NCI-H510A treated with DMSO at 0.1 percent for 48 hours (cell line): Measurements from ENCODE around the gene DUSP22.
"Not testable (repeated sequence)": the region's sequence is repeated elsewhere in the genome, so short reads cannot be mapped to it uniquely, and the experiment has no call there.

ENCODE experiments used
- DNase-seq: peaks from one replicate; lab custom pipeline; 2025; lab: John Stamatoyannopoulos, UW

DUSP22 gene

GRCh38 chr6:365835-366234 lies 73.5 kb downstream of the DUSP22 start:
- DNase-seq = no peak

GRCh38 chr6:366389-367297 lies 74.4 kb downstream of the DUSP22 start:
- no peak for DNase-seq

GRCh38 chr6:367298-367794 lies 75.1 kb downstream of the DUSP22 start:
- DNase-seq = no peak

GRCh38 chr6:367891-368630 lies 75.8 kb downstream of the DUSP22 start:
- DNase-seq = no peak

GRCh38 chr6:369559-370431 lies 77.5 kb downstream of the DUSP22 start:
- DNase-seq = no peak

DNA sequence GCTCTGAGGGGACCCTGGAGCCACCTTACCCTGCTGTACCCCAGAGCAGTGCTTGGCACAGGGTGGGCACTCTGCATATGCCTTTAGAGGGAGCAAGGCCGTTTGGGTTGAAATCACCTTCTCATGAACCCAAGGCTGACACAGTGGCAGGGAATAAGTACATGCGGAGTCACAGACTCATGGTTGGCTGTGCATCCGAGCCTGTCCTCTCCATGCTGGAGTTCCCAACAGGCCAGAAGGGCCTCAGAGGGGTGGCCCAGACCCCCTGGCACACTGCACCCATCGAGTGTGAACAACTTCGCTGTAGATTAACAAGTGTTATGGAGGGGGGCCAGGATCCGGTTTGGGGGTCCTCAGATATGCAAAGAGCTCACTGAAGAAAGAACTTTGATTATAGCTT lies 78.3 kb downstream of the DUSP22 start:
- no peak for DNase-seq

- not testable (repeated sequence) for DNase-seq
Observed at GRCh38 chr6:371851-372250, 79.6 kb downstream of the DUSP22 start.

DNA sequence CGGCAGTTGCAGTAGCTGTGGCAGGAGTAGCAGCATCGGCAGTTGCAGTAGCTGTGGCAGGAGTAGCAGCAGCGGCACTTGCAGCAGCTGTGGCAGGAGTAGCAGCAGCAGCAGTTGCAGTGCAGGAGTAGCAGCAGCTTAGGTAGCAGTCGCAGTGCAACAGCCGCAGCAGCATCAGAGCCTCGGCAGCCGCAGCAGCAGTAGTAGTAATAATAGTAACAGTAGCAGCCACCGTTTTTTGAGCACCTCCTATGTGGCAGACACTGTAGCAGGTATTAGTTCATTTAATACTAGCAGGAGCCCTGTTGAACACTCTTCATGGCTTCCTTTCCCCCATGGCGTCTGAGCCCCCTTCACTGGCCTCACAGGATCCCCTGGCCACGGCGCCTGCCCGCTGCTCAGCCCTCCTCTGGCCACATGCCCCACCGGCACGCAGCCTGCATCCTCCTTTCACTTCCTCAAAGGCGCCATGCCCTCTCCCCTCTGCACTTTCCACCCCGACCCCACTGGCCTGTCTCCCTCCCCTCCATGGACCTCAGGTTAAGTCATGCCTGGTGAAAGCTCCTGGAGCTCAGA lies 80.1 kb downstream of the DUSP22 start:
- DNase-seq = no peak

- DNase-seq = no peak
Observed at GRCh38 chr6:373031-373430, 80.7 kb downstream of the DUSP22 start.

DNA sequence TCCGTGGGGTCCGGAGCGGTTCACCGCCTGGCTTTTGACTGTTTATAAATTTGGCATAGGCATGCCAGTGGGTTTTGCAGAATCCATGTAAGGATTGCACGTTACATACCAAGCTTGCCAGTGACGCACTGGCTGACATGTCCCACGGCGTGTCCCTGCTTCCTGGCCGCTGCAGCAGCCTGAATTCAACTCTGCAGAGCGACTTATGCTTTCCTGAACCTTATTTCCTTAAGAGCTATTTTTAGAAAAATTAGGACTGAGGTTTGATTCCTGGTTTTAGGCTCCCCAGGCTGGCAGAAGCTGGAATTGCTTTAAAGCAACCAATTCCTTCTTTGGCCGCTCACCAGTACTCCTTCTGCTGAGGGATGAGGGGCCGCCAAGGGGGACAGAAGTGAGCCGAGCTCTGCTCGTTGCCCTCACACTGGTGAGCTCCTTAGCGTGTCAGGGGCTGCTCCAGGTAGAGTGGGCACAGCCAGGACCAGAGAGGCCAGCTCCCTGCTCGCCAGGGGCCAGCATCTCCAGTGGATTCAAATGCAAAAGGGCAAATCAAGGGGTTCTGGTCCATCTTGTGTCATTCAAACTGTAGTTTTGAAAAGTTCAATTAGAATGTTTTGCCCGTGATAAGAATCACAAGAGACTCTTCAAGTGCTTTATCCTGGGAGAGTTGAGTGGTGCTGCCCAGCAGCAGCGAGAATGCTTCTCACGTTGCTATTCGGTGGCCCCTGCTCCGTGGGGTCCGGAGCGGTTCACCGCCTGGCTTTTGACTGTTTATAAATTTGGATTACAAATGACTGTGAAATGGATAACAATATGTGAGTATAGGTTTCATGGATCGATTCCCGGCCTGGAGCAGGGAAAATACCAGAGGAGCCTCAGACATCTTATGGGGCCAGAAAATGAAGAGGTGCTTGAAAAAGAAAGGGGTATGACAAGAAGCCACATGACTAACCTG lies 81.8 kb downstream of the DUSP22 start:
- DNase-seq = no peak

GRCh38 chr6:374956-375355 lies 82.7 kb downstream of the DUSP22 start:
- DNase-seq = no peak

DNA sequence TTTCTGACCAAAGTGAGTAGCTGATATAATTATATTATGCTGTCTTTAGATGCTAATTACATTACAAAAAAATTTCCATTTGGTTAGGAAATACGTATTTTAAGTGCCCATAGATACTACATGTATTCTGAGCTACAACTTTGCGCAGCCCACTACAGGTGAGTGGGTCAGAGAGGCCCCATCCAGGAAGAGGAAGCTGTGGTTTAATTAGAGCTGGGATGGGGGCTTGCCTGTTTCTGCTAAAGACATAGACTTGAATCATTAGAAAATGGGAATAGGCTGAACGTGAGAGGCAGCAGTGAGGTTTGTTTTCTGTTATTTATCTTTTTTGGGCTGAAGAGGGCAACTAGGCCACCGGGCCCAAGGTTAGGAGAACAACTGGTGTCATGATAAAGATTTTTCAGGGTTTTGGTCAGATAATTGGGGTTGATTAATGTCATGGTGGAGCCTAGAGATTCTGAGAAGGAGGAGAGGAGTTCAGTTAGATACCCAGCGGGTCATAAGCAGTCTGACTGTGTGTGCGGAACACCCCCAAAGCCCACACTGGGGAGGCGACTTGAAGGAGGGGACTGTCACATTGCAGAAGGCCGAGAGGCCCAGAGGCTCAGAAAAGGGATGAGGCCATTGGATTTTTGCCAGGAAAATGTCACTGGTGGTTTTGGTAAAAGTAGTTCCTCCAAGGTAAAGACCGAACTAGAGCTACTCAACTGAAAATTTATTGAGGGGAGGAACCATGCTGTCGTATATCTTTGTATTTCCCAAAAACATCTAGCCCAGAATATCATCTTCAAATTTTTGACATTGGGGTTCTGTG lies 84.7 kb downstream of the DUSP22 start:
- DNase-seq = no peak

DNA sequence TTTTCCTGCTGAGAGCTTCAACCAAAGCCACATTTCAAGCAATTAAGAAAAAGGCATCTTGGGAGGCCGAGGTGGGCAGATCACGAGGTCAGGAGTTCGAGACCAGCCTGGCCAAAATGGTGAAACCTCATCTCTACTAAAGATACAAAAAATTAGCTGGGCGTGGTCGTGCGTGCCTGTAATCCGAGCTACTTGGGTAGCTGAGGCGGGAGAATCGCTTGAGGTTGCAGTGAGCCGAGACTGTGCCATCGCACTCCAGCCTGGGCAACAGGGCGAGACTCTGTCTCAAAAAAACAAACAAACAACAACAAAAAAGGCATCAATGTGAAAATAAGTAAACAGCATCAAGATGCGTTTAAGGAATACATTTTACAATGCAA lies 85.3 kb downstream of the DUSP22 start:
- not testable (repeated sequence) for DNase-seq

GRCh38 chr6:378090-378957 lies 86.0 kb downstream of the DUSP22 start:
- DNase-seq = no peak

DNA sequence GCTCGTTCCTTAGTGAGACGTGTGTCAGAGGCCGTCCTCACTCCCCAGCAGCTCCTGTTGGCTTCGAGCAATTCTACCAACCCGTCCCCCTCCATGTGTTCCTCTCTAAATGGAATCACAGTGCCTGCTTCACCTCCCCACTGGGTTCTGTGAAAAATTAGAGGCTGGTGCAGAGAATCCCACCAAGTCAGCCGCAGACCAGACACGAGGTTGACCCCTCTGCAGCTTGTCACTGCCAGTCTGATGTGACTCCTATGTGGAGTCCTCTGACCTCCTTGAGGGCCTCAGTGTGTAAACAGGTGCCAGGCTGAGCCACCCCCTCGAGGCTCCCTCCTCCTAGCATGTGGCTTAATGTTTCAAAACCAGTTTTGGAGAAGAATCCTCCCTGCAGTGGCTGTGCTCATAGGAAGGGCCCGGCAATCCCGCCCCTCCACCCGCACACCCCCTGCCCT lies 86.7 kb downstream of the DUSP22 start:
- DNase-seq = no peak

DNA sequence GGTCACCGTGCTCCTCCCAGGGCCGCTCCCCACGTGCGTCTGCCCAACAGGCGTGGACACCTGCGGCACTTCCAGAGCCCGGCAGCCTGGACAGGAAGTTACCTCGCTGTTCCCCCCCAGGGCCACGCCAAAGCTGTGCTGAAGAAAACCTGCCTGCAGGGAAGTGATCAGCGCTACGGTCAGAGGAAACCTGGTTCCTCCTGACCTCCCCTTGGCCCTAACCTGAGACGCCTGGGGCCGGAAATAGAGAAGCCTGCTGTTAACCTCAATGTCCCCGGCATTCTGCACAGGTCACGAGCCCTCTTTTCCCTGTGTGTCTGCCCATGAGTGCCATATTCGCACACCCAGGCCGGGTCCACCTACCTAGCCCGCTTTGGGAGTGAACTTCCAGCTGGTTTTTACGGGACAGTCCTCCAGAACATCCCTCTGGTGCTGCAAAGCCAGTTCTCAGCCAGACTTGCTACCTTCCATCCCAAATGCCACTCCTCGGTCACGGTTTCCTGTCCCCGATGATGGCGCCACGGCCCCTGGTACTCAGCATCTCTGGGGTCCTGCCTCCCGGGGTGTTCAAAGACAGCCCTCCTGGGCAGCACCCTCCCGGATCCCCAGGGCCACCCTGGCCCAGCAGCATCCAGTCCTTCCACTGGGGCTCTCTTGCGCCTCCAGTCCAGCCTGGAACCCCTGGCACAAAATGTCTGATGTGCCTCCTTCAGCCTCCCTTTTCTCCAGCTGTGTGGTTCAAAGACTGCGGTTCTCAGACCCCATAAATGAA lies 87.3 kb downstream of the DUSP22 start:
- DNase-seq = no peak

DNA sequence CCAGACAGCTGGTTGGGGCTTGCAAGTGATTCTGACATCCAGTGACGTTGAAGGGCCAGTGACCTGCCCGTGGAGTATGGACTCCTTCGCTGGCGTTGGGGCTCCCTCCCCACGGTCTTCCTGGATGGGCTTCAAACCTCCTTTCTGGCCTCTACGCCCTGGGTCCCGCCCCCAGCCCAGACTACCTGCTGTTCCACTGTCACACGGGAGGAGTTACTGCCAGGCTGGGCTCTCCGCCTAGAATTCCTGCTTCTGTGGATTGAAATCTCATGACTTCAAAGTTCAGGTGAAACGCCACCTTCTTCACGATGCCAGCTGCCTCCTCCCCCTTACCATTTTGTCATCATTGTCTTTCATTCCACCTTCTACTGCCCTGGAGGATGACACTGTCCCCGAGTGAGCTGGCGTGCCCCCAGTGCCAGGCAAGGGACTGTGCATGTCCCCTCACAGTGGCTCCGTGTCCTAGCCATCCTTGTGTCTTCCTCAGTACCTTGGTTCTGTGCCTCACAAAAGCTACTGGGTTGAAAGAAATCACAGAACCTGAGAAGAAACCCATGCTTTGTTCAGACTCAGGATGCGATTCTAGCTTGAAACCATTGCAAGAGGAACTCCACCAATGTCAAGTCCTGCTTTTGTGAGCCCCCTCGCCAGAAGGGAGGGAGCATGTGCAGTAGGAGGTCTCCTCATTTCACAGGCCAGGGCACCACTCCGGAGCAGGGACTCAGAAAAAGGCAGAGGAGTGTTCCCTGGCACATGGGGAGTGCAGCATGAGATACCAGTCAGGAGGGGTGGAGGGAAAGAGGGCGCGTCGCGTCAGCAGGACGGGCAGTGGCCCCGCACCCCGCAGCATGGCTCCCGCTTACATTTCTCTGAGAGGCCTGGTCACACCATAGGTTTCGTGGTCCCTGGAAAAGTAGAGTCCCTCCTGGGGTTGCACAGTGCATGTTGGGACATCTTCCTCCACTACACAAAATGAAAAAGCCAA lies 88.2 kb downstream of the DUSP22 start:
- no peak for DNase-seq
